GM18873 (cell line): ENCODE measurements around the gene PNMA5.
"Not testable (repeated sequence)": the region's sequence is repeated elsewhere in the genome, so short reads cannot be mapped to it uniquely, and the experiment has no call there.

Experiments used
- ATAC-seq: cut with Tn5 transposase; IDR thresholded peaks from one replicate; pipeline ENCODE4 v1.9.1; 2021; ENCODE audit warnings: mild to moderate bottlenecking, moderate library complexity, moderate number of reproducible peaks; ENCODE audit not compliant: unreplicated experiment, low FRiP score

The PNMA5 gene

GRCh38 chrX:152993933-152994332, at the start of gene PNMA5:
Gene PNMA5, minus strand, starts transcription at chrX:152994116. Its CDS starts 2,518 bp downstream, at chrX:152991598.
- no peak for ATAC-seq

- ATAC-seq: no peak
Measured at GRCh38 chrX:153032397-153033118, 38.6 kb upstream of the PNMA5 start.

- ATAC-seq: no peak
Measured at GRCh38 chrX:153030801-153031200, 36.9 kb upstream of the PNMA5 start.

GRCh38 chrX:153029875-153030274, 36.0 kb upstream of the PNMA5 start:
- no peak for ATAC-seq

GRCh38 chrX:153029162-153029561, 35.2 kb upstream of the PNMA5 start:
- no peak for ATAC-seq

- not testable (repeated sequence) for ATAC-seq
Measured at GRCh38 chrX:153028487-153028886, 34.6 kb upstream of the PNMA5 start.

- ATAC-seq: not testable (repeated sequence)
Measured at GRCh38 chrX:153026501-153026900, 32.6 kb upstream of the PNMA5 start.

GRCh38 chrX:153019166-153019565, 25.2 kb upstream of the PNMA5 start:
- no peak for ATAC-seq

GRCh38 chrX:153017174-153017573, 23.3 kb upstream of the PNMA5 start:
- ATAC-seq: not testable (repeated sequence)

- no peak for ATAC-seq
Measured at GRCh38 chrX:153004780-153005179, 10.9 kb upstream of the PNMA5 start.

GRCh38 chrX:153003981-153004380, 10.1 kb upstream of the PNMA5 start:
- no peak for ATAC-seq

- ATAC-seq: not testable (repeated sequence)
Measured at GRCh38 chrX:153002182-153002581, 8.3 kb upstream of the PNMA5 start.

- ATAC-seq: no peak
Measured at GRCh38 chrX:152997337-152997736, 3.4 kb upstream of the PNMA5 start.

GRCh38 chrX:152992115-152992514, 1.8 kb downstream of the PNMA5 start:
- ATAC-seq: no peak

- no peak for ATAC-seq
Measured at GRCh38 chrX:152991123-152991522, 2.8 kb downstream of the PNMA5 start.

- ATAC-seq: no peak
Measured at GRCh38 chrX:152989292-152989658, 4.6 kb downstream of the PNMA5 start.

- ATAC-seq: no peak
Measured at GRCh38 chrX:152988536-152989291, 5.2 kb downstream of the PNMA5 start.

- no peak for ATAC-seq
Measured at GRCh38 chrX:152987801-152988200, 6.1 kb downstream of the PNMA5 start.

GRCh38 chrX:152987156-152987555, 6.8 kb downstream of the PNMA5 start:
- ATAC-seq: not testable (repeated sequence)

- ATAC-seq: not testable (repeated sequence)
Measured at GRCh38 chrX:152985383-152985782, 8.5 kb downstream of the PNMA5 start.

GRCh38 chrX:152968193-152968592, 25.7 kb downstream of the PNMA5 start:
- no peak for ATAC-seq

GRCh38 chrX:152960115-152960514, 33.8 kb downstream of the PNMA5 start:
- no peak for ATAC-seq
